Lower leg skin (tissue), 4 donors: ENCODE measurements around the gene PTDSS2. TPM values are rescaled to one million over a fixed set of nuclear protein-coding genes. Genes with fewer than 3 reads are reported as not detected.

Source experiments
- DNase-seq, 2 donors: peaks; one replicate each; pipeline ENCODE4 v3.0.0-alpha.2; 2019; ENCODE audit warnings: low spot score in 2 of 2
- H3K4me3 ChIP-seq: fragments of 200-600 bp; sonication (generic); 2 replicates; pipeline ENCODE4 v1.5.1; 2017; ENCODE audit warnings: mild to moderate bottlenecking, low read depth; ENCODE audit not compliant: poor library complexity, severe bottlenecking
- CTCF ChIP-seq, 3 donors: fragments of 450-650 bp; IDR thresholded peaks; one replicate each; pipeline ENCODE4 v1.5.1; 2016; ENCODE audit warnings: antibody characterized with exemption in 3 of 3, mild to moderate bottlenecking in 3 of 3, moderate library complexity in 2 of 3
- POLR2A ChIP-seq, 2 donors: fragments of 450-650 bp; IDR thresholded peaks; one replicate each; pipeline ENCODE4 v1.6.1; 2016 to 2017; ENCODE audit warnings: antibody characterized with exemption in 2 of 2, mild to moderate bottlenecking in 1 of 2, moderate library complexity in 1 of 2
- WGBS, 2 donors: methylation state at CpG; one replicate each; pipeline ENCODE4 v1.1.5; 2018; 5-methylcytosine and 5-hydroxymethylcytosine counted together
- intact Hi-C: fragments of 100-400 bp; cut with DNase I; formaldehyde crosslinking; loops from one replicate; pipeline ENCODE4 v1.15.0; 2023; ENCODE audit warnings: low total_unique reads
- total RNA-seq, 4 donors: library from RNA; depleted of rRNA; stranded (reverse); fragments of >200 nt; gene quantifications; one replicate each; pipeline ENCODE4 v1.1.0, GENCODE V29; 2016

The PTDSS2 gene
- total RNA-seq, 4 donors from 2014 or later, result 35.0 to 108 (median 38.7) TPM

DNA sequence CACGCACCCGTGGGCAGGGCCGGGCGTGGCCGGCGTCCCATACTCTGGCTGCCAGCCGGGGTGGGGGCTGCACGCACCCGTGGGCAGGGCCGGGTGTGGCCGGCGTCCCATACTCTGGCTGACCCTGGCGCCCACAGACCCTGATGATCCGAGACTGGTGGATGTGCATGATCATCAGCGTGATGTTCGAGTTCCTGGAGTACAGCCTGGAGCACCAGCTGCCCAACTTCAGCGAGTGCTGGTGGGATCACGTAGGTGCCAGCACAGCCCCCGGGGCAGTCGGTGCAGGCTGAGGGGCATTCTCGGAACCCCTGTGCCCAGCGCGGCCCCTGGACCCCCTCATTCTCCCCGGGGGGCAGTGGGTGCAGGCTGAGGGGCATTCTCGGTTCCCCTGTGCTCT lies 38.0 kb downstream of the PTDSS2 start:
- no peak for TF ChIP-seq POLR2A (IDR thresholded peaks at IDR 0.05)
- no peak for TF ChIP-seq CTCF (IDR thresholded peaks at IDR 0.05)
- 68 to 84% methylated on average over 14 to 25 of the region's 25 CpGs for WGBS, 2 donors
- intact Hi-C loops, result no loop called here
- no peak overlapping the region for H3K4me3 ChIP-seq
- no peak for DNase-seq

DNA sequence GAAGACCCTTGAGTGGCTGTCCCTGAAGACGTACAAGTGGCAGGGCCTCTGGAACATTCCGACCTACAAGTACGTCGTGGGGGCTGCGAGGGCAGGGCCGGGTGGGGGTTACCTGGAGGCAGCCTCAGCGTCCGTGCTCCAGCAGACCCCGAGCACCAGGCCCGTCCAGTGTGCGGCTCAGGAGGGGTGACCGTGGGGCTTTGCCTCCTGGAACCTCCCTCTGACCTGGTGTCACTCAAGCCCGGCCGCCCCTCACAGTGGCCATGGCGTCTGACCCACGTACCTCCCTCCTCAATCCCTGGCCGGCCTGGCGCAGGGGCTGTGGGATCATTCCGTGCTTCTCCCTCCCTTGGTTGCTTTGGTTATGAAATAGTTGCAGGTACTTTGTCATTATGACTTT lies 38.5 kb downstream of the PTDSS2 start:
- DNase-seq, result no peak
- TF ChIP-seq CTCF (IDR thresholded peaks at IDR 0.05), result no peak
- no peak for TF ChIP-seq POLR2A (IDR thresholded peaks at IDR 0.05)
- WGBS, 2 donors, result 90 to 97% methylated on average over 12 to 19 of the region's 19 CpGs
- intact Hi-C loops, result no loop called here
- no peak overlapping the region for H3K4me3 ChIP-seq

GRCh38 chr11:488992-489391 lies 38.9 kb downstream of the PTDSS2 start:
- no peak for DNase-seq
- 82 to 93% methylated on average over 18 to 19 of the region's 19 CpGs for WGBS, 2 donors
- no peak for TF ChIP-seq POLR2A (IDR thresholded peaks at IDR 0.05)
- intact Hi-C loops, result no loop called here
- no peak overlapping the region for H3K4me3 ChIP-seq

- H3K4me3 ChIP-seq, result no peak overlapping the region
- intact Hi-C loops, result no loop called here
- no peak for DNase-seq
- 94% methylated on average over 31 to 36 of the region's 37 CpGs for WGBS, 2 donors
- TF ChIP-seq CTCF (IDR thresholded peaks at IDR 0.05) (no peak), POLR2A (IDR thresholded peaks at IDR 0.05) (no peak)
Observed at GRCh38 chr11:489610-490185, 39.6 kb downstream of the PTDSS2 start.

DNA sequence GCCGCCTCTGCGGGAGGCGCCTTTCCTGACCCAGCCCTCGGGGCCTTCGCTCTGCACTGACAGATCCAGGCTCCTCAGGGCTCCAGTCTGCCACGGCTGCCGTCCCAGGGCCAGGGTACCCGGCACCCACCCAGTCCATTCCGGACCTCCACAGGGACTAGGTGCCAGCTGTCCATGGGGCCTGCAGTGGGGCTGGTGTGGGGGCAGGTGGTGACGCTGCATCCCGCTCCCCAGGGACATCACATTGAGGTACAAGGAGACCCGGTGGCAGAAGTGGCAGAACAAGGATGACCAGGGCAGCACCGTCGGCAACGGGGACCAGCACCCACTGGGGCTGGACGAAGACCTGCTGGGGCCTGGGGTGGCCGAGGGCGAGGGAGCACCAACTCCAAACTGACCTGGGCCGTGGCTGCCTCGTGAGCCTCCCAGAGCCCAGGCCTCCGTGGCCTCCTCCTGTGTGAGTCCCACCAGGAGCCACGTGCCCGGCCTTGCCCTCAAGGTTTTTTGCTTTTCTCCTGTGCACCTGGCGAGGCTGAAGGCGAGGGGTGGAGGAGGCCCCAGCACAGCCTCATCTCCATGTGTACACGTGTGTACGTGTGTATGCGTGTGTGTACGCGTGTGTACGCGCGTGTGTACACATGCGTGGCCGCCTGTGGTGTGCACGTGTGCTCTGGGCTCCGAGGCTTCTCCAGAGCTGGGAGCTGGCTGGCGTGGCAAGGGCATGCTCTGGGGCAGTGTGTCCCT lies 40.3 kb downstream of the PTDSS2 start:
- no peak for TF ChIP-seq CTCF (IDR thresholded peaks at IDR 0.05)
- no peak for TF ChIP-seq POLR2A (IDR thresholded peaks at IDR 0.05)
- DNase-seq, result no peak
- 83 to 93% methylated on average over 29 to 38 of the region's 38 CpGs for WGBS, 2 donors
- H3K4me3 ChIP-seq, result no peak overlapping the region
- intact Hi-C loops, result no loop called here

DNA sequence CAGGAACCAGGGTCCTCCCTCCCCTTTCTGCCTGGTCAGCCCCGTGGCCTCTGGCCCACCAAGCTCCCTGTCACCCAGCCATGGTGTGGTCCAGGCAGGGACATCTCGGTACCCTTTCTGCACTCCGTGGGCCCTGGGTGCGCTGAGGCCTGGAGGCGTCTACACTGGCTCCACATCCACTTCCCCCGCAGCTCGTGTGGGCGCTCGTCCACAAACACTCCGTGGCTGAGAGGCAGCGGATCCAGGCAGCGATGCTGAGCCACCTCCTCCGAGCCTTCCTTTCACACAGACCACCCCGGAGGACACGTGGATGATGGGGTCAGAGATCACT lies 40.8 kb downstream of the PTDSS2 start:
- H3K4me3 ChIP-seq, result no peak overlapping the region
- no peak for DNase-seq
- intact Hi-C loops, result no loop called here
- TF ChIP-seq POLR2A (IDR thresholded peaks at IDR 0.05) (no peak), CTCF (IDR thresholded peaks at IDR 0.05) (no peak)
- WGBS, 2 donors, result 86 to 89% methylated on average over 15 of the region's 15 CpGs
